Activated B cell treated with CpG ODN at 0.5 μM for 24 hours (primary cell): Measurements from ENCODE around the gene ANO2. TPM values are rescaled to one million over a fixed set of nuclear protein-coding genes. Genes with fewer than 3 reads are reported as not detected.

Experiments used
- ATAC-seq: fragments of 200-7000 bp; cut with Tn5 transposase; one replicate; pipeline ENCODE4 v1.10.0; 2021; ENCODE audit warnings: low read depth, mild to moderate bottlenecking, moderate library complexity
- CTCF ChIA-PET: fragments of 350-600 bp; sonication (Branson Sonifier 250); formaldehyde crosslinking; loops from one replicate; lab custom pipeline; 2021; ENCODE audit warnings: antibody characterized with exemption; lab: Charles Lee
- POLR2A ChIA-PET: fragments of 350-600 bp; sonication (Branson Sonifier 250); formaldehyde crosslinking; loops from one replicate; lab custom pipeline; 2021; ENCODE audit warnings: antibody characterized with exemption; lab: Charles Lee
- DNase-seq: peaks from one replicate; pipeline ENCODE4 v3.0.0; 2022
- H3K27ac Mint-ChIP-seq: one replicate; pipeline ENCODE4 v1.8.0; 2020; ENCODE audit warnings: mixed read lengths
- H3K27me3 Mint-ChIP-seq: one replicate; pipeline ENCODE4 v1.8.0; 2021; ENCODE audit warnings: mixed read lengths
- H3K36me3 Mint-ChIP-seq: one replicate; pipeline ENCODE4 v1.8.0; 2021; ENCODE audit warnings: low read depth, mixed read lengths
- H3K4me1 Mint-ChIP-seq: one replicate; pipeline ENCODE4 v1.8.0; 2021; ENCODE audit warnings: mixed read lengths
- H3K4me3 Mint-ChIP-seq: one replicate; pipeline ENCODE4 v1.8.0; 2020; ENCODE audit warnings: mild to moderate bottlenecking, mixed read lengths
- H3K9me3 Mint-ChIP-seq: one replicate; pipeline ENCODE4 v1.8.0; 2020; ENCODE audit warnings: mixed read lengths
- intact Hi-C: fragments of 100-400 bp; cut with micrococcal nuclease; formaldehyde crosslinking; loops from one replicate; pipeline ENCODE4 v1.15.1; 2024
- total RNA-seq: library from RNA; stranded (reverse); gene quantifications from 2 replicates; pipeline ENCODE4 v1.2.3, GENCODE V29; 2022
- TF ChIP-seq, protein P1 (sequence below): fragments of 200-600 bp; IDR thresholded peaks from one replicate; pipeline ENCODE4 v1.8.0; 2022; ENCODE audit warnings: antibody characterized with exemption, mild to moderate bottlenecking

The ANO2 gene
- total RNA-seq, 1 donor from 2014 or later: not detected

DNA sequence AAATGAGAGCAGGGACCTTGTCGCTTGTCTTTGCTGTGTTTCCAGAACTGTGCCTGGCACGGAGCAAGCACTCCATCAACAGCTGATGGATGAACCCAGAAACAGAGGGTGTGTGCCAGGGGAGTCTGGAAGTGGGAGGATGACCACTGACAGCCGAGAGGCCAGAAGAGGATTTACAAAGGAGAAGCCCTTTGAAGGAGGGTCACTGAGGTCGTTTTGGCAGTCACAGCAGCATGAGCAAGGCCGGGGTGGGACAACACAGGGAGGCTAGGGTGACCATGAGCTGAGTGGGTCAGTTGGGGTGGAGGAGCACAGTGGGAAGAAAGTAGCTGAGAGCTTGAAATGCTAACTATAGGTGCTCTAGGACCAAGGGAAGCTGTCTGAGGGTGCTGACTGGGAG lies 313.6 kb downstream of the ANO2 start:
- intact Hi-C loops: no loop called here
- Mint-ChIP-seq H3K36me3 (no peaks in the 10 kb centered on the region), H3K27me3 (no peaks in the 10 kb centered on the region), H3K27ac (no peak overlapping the region), H3K4me1 (no peaks in the 10 kb centered on the region), H3K4me3 (no peak overlapping the region), H3K9me3 (no peaks in the 10 kb centered on the region)
- ATAC-seq (no peak), DNase-seq (no peak)
- ChIA-PET POLR2A (no interaction called here), CTCF (no interaction called here)
- TF ChIP-seq, protein P1, sequence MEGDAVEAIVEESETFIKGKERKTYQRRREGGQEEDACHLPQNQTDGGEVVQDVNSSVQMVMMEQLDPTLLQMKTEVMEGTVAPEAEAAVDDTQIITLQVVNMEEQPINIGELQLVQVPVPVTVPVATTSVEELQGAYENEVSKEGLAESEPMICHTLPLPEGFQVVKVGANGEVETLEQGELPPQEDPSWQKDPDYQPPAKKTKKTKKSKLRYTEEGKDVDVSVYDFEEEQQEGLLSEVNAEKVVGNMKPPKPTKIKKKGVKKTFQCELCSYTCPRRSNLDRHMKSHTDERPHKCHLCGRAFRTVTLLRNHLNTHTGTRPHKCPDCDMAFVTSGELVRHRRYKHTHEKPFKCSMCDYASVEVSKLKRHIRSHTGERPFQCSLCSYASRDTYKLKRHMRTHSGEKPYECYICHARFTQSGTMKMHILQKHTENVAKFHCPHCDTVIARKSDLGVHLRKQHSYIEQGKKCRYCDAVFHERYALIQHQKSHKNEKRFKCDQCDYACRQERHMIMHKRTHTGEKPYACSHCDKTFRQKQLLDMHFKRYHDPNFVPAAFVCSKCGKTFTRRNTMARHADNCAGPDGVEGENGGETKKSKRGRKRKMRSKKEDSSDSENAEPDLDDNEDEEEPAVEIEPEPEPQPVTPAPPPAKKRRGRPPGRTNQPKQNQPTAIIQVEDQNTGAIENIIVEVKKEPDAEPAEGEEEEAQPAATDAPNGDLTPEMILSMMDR: no peak

DNA sequence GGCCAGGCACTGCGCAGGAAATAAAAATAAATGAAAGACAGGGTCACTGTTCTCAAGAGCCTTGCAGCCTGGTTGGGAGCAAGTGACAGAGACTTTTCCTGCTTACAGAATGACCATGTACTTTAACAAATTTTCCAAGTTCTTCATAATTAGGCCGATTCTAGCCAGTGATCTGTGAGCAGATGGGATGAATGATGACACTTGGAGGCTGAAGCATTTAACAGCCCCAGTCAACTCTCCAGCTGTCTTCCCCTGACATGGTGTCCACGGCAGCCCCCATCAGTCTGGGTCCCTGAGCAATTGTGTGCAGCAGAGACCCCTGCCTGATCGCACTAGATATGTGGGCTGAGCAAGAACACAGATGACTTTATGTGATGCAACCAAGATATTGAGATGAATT lies 314.3 kb downstream of the ANO2 start:
- intact Hi-C loops: no loop called here
- Mint-ChIP-seq H3K27me3 (no peaks in the 10 kb centered on the region), H3K36me3 (no peaks in the 10 kb centered on the region), H3K4me1 (no peaks in the 10 kb centered on the region), H3K9me3 (no peaks in the 10 kb centered on the region), H3K4me3 (no peak overlapping the region), H3K27ac (no peak overlapping the region)
- ChIA-PET POLR2A (no interaction called here), CTCF (no interaction called here)
- TF ChIP-seq, protein P1: no peak
- no peak for DNase-seq
- no peak for ATAC-seq

DNA sequence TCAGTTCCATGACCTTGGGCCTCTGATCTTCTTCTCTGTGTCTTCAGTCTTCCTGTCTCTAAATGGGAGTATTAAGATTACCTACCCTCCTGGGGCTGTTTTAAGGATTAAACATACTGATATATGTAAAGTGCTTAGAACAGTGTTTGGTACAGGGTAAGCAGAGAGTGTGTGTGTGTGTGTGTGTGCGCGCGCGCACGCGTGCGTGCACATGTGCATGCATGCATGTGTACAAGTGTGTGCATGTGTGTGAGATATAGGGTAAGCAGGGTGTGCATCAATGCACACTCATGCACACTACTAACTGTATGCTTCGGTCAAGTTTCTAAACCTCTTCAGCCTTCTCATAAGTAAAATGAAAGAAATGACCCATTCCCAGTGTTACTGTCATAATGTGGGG lies 316.6 kb downstream of the ANO2 start:
- H3K9me3 Mint-ChIP-seq: no peaks in the 10 kb centered on the region
- H3K4me1 Mint-ChIP-seq: no peaks in the 10 kb centered on the region
- CTCF ChIA-PET: no interaction called here
- H3K27me3 Mint-ChIP-seq: no peaks in the 10 kb centered on the region
- H3K27ac Mint-ChIP-seq: no peak overlapping the region
- intact Hi-C loops: no loop called here
- no peak for ATAC-seq
- POLR2A ChIA-PET: no interaction called here
- H3K36me3 Mint-ChIP-seq: no peaks in the 10 kb centered on the region
- TF ChIP-seq, protein P1: no peak
- no peak for DNase-seq
- no peak overlapping the region for H3K4me3 Mint-ChIP-seq

DNA sequence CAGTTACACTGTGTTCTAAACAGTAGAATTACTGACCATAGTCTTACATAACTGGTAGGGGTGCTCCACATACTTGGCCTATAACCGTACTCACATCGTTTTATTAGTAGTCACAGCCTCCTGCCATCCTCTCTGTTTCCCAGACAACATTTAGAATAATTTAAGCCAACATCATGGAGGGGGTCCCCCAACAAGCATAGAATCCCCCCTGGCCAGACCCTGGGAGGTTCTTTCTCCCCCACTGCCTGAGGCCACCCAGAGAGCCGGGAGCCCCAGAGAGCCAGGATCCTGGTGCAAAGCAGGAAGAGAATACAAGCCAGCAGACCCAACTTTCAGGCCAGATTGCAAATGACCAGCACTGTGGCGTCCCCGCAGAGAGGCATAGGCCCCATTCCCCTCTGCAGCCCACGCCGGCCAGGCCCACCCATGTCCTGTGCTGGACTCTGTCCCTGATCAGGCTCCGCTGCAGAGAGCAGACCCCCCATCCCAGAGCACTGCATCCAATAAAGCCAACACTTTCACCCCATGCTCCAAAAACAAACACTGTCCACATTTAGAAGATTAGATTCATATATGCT lies 317.9 kb downstream of the ANO2 start:
- CTCF ChIA-PET: no interaction called here
- no peaks in the 10 kb centered on the region for H3K27me3 Mint-ChIP-seq
- no peak for ATAC-seq
- DNase-seq: no peak
- H3K27ac Mint-ChIP-seq: no peak overlapping the region
- H3K36me3 Mint-ChIP-seq: no peaks in the 10 kb centered on the region
- POLR2A ChIA-PET: no interaction called here
- intact Hi-C loops: no loop called here
- TF ChIP-seq, protein P1: no peak
- no peak overlapping the region for H3K4me3 Mint-ChIP-seq
- H3K9me3 Mint-ChIP-seq: no peaks in the 10 kb centered on the region
- no peaks in the 10 kb centered on the region for H3K4me1 Mint-ChIP-seq

DNA sequence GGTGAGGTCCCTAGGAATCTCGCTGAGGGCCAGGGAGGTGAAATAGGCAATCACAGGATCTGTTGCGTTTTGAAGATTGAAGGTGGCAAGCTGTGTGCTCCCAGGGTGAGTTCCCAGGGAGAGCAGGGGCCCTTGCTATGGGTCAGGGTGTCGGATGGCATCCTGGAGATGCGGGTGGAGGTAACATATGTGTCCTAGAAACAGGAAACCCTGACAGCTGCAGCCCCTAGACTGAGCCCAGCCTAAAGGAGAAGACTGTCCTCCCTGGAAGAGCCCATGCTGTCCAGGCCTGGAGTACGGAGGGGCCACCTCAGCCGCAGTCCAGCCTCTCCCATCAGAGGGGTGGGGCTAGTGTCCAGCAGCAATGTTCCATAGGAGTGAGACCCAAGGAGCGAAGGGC lies 318.9 kb downstream of the ANO2 start:
- ATAC-seq (no peak), DNase-seq (no peak)
- Mint-ChIP-seq H3K4me1 (no peaks in the 10 kb centered on the region), H3K9me3 (no peaks in the 10 kb centered on the region), H3K4me3 (no peak overlapping the region), H3K27me3 (peaks cover 3% of the 10 kb centered on the region), H3K36me3 (no peaks in the 10 kb centered on the region), H3K27ac (no peak overlapping the region)
- ChIA-PET CTCF (no interaction called here), POLR2A (no interaction called here)
- intact Hi-C loops: no loop called here
- TF ChIP-seq, protein P1: no peak
